ENCODE results near the gene RIC3.

The RIC3 gene

DNA sequence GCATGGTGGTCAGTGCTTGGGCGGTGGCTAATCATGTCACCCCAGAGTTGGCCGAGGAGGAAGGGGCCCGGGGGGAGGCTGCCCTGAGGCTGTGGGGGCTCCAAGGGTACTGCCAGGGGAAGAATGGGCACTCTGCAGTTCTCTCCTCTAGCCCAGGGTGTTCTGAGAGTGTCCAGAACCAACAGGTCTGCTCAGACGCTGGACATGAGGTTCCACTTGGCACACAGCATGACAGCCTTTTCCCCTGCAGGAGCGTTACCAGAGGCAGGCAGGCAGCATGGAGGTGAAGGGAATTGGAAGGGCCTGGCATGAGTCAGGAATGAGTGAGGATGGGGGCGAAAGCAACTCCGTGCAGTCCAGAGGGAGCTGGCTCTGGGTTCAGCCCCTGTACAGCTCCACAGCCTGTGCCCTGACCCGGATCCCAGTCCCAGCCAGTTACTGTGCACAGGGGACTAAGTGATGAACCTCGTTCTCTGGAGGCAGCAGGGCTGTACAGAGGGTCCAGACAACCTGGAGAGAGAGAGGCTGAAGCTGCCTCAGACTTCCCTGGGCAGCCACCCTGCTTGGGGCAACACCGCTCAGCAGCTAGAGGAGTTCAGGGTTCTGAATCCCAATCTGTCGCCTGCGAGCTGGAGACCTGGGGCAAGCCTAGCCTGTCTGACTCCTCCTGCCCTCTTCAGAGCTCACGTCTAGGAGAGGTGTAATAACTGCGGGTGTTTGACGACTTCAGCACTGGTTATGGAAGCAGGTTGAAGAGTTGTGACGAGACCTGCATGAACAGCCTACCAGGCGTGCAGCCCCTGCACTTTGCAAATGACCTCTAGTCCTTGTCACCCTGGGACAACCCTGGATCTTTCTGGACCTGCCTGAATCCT, 102.6 kb downstream of the RIC3 start:
- DNase-seq = no peak

DNA sequence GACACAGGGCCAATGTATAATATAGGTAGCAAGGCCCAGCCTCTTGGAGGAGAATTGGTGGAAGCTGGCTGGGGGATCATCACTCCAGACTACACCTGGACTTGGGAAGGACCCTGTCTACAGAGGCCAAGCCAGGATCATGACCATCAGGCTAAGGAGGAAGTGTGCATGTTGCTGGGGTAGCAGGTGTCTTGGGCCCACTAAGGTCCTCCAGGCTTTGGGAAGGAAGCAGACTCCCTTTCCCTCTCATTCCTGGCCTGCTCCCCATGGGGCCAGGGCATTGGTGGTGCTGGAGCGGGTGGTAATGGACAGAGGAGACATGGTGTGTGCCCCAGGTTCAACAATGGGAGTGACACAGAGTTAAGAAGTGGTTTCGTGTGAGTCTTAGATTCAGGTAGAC, 103.8 kb downstream of the RIC3 start:
- DNase-seq = no peak

DNA sequence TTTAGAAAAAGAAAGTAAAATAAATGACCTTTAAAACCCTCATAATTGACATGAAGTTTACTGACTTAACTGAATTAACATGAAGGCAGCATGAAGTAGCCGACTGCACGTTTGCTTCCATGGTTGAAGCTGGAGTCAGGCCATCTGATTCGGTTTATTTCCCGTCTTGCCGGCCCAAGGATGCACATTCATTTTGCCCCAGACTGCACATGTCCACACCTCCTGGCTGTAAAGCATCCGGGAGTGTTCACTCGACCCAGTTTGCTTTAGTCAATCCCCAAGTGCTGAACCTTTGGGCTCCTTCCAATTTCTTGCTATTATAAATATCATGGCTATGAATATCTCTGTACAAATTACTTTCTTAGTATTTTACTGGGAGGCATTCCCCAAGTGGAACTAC, 105.5 kb downstream of the RIC3 start:
- DNase-seq = no peak

DNA sequence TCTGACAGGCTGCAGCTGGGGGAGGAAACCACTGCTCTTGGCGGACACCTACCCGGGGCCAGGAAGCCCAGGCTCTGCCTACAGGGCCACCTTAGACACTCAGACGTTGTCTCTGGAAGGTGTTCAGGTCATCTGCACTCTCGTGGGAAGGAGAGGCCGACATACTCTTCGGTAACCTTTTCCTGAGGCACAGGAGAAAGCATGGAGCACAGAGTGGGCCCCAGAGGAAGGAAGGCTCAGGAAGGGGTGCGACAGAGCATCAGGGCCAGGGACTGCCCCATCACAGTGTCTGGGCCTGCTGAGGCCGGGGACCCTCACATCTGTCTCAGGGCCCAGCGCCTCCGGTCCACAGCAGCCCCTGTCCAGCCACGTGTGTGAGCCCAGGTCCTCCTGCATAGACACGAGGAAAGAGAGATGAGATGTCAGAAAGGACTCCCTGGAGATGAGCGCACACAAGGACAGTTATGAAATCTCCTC, 106.0 kb downstream of the RIC3 start:
- no peak for DNase-seq

DNA sequence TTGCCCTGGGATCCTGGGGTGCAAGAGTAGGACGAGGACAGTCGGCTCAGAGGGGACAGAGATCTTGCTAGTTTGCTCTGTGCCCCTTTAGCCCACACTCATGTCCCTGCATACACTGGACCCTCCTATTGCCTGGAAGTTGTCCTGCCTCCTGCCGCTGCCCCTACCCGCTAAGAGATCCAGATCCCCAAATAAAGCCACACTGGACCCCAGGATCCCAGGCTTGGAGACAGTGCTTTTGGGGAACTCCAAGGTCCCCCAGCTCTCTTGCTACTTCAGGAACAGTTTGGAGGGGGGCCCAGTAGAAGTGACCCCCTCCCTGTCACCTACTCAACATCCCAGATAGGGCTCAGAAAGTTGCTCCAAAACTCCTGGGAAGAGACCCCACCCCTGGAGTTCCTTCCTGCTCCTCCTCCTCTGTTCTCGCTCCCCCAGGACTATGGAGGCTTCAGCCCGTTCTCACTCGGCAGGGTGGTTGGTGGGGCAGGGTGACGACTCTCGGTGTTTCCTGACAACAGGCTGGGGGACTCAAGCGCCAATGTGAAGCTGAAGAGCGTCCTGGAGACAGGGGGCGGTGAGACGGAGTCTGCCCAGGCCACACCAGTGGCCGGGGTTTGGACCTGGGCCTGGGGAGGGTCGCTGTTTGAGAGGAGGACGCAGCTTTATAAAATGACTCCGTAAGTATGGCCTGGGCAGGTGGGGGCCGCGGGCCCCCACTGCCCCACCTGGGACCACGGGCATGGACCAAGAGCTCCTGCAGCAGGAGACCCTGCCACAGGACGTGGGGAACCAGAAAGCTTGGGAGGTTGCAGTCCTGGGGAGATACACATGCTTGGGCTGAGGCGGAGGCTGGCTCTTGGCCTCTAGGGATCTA, 107.0 kb downstream of the RIC3 start:
- DNase-seq = no peak

DNA sequence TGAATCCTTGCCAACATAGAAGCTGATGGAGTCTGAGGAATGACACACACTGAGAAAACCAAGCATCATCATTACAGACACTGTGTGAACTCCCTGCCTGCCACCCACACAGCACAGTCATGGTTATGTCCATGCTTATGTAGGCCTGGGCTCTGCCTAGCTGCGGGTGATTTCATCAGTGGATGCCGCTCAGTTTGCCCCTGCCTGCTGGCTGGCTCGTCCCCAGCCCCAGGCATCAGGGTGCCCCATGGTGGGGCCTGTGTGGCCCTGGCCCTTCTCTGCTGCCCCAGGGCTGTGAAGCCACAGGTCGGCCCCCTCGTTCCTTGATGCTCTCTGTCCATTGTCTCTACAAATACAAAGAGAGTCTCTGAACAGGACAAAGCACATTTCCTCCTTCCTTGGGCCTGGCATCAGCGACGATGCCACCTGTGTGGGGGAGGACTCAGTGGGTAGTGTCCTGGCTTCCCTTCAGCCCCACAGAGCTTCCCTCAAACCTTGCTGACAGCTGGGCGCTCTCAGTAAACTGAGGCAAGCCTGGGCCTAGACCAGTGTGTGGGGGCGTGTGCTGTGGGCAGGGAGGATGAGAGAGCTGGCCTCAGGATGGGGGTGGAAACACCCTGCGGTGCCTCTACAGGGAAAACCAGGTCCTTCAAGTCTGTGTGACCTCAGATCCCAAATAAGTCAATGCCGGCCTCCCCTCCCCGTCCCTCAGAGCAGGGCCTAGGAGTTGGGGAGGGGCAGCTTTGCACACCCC, 107.8 kb downstream of the RIC3 start:
- DNase-seq = no peak

DNA sequence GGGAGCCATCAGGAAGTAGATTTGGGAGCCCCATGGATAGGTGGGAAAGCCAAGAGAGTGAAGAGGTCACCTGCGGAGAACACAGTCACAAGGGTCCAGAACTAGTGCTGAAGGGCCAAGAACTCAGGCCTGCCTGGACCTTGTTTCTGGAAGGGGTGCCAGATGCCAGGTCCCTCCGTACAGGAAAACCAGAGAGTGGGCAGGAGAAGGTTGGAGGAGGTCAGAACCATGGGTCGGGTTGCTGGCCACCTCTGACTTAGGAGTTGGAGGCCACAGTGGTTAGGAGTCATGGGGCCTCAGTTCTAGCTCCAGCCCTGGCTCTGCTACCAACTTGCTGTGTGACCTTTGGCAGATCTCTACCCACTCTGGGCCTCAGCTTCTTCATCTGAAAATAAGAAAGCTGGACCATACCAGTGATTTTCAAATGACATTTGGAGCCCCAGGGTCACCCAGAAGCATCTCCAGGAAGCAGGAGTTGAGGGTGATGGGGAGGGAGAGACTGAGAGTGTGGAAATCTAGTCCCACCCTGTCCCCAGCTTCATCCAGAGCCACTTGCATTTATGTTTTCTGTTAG, 108.6 kb downstream of the RIC3 start:
- no peak for DNase-seq

DNA sequence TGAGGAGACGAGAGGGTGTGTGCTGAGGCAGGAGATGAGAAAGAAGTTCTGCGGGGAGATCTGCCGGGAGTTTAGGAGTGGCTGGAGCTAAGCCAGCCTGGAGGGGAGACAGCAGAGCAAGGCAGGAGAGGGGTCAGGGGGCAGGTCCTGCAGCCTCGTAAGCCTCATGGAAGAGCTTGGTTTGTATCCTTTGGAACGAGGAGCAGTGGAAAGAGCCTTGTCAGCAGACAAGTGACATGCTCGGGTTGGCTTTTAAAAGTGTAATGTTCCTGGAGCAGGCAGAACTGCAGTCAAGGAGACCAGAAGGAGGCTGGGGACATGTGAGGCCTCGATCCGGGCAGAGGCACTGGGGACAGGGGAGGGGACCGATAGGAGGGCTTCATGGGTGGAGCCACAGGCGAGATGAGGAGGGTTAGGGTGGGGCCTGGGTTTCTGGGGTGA, 109.2 kb downstream of the RIC3 start:
- no peak for DNase-seq

DNA sequence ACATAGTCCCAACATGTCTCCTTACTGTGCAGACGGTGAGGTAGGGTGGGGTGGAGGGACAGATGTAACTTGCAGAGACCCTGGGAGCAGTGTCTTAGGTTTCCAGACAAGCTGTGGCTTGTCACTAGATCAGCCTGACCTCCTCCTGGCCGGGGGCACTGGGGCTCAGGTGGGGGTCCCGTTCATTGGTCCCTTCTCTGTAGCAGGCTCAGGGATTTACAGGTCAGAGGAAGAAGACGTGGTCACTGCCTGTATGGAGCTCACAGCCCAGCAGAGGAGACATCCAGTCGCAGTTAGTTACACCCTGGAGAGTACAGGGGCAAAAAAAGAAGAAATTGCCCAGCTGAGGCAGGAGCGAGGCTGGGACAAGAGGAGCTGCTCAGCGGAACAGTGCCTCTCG, 109.8 kb downstream of the RIC3 start:
- DNase-seq = no peak

DNA sequence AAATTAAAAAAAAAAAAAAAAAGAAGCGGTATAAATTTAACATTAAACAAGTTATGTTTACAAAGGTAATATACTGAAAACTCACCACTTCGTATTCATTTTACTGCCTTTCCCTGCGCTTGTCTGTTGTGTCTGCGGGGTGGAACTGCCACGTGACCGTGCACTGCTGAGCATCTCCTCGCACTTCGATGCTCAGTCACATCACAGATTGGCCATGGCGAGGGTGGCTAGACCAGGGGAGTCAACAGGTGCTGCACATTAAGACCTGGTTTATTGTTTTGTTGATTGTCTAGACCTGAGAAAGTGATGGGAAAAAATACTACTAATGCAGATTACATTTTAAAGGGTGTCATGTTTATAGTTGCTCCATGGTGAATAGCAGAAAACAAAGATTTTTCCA, 110.6 kb downstream of the RIC3 start:
- DNase-seq = no peak

DNA sequence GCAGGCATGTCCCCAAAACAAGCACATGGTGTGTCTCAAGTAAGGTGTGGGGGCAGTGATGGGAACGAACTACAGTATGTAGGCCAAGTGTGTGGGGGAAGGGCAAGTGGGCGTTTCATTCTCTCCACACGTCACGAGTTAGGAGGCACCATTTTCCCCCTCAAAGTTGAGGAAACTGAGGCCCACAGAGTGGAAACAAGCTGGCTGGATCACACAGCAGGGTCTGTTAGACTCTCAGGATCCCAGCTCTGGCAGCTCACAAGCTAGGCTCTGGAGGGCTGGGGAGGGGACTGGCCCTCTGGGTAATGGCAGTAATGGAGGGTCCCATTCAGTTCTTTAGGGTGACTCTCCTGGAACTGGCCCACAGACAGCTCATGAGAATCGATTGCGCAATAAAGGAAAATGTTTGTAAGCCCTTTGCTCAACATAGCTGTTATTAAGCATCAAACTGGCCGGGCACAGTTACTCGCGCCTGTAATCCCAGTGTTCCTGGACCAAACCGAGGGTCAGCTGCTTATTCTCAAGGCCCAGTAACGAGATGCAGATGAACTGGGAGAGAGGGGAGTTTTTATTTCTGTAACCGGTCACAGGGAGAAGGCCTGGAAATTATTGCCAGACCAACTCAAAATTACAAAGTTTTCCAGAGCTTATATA, 111.9 kb downstream of the RIC3 start:
- DNase-seq = no peak
